GM12878 (cell line): ENCODE measurements around the gene NRG3. TPM values are rescaled to one million over a fixed set of nuclear protein-coding genes. Genes with fewer than 3 reads are reported as not detected.

ENCODE experiments used
- ATAC-seq: fragments of 200-7000 bp; cut with Tn5 transposase; 3 replicates; pipeline ENCODE4 v1.9.1; 2020; ENCODE audit warnings: mild to moderate bottlenecking, moderate library complexity
- BruUV-seq: library from RNA; stranded (reverse); fragments of 400-500 nt; replicated peaks from 2 replicates; lab custom pipeline; 2021; lab: Mats Ljungman, UMichigan
- CTCF ChIA-PET: fragments of 300-600 bp; sonication (Branson Sonifier 250); formaldehyde crosslinking; extraction: SDS; loops from one replicate; lab custom pipeline; 2021; ENCODE audit warnings: inconsistent platforms; lab: Yijun Ruan, JAX
- POLR2A ChIA-PET: fragments of 350-600 bp; formaldehyde crosslinking; extraction: SDS; loops from one replicate; lab custom pipeline; 2021; ENCODE audit warnings: inconsistent platforms; lab: Charles Lee
- RAD21 ChIA-PET: fragments of 300-600 bp; sonication (Branson Sonifier 250); formaldehyde crosslinking; loops from one replicate; lab custom pipeline; 2023; ENCODE audit warnings: antibody characterized with exemption; ENCODE audit not compliant: unreplicated experiment; lab: Charles Lee
- SMC1A ChIA-PET: fragments of 300-600 bp; sonication (Branson Sonifier 250); formaldehyde crosslinking; loops from one replicate; lab custom pipeline; 2023; ENCODE audit not compliant: unreplicated experiment, uncharacterized antibody; lab: Charles Lee
- DNase-seq: peaks from one replicate; pipeline ENCODE4 v3.0.0-alpha.2; 2011; ENCODE audit warnings: low read depth, low spot score
- FAIRE-seq: peaks from 3 replicates; lab custom pipeline; 2011; peaks lifted over from hg19 to GRCh38; lab: Jason Lieb, UNC
- H2AFZ ChIP-seq: 2 replicates; pipeline ENCODE4 v1.6.0; 2011; ENCODE audit warnings: low read depth, low read length, control low read depth; ENCODE audit not compliant: control insufficient read depth
- H3K27ac ChIP-seq: 2 replicates; pipeline ENCODE4 v1.5.1; 2011; ENCODE audit warnings: control low read depth; ENCODE audit not compliant: control insufficient read depth, insufficient read depth
- H3K27me3 ChIP-seq, 2 experiments: replicated peaks in 1 of 2; 2 replicates each; pipeline versions ENCODE4 v1.6.0 to v1.6.1; 2011; ENCODE audit warnings: low read length in 1 of 2; ENCODE audit not compliant: control insufficient read depth in 2 of 2, insufficient read depth in 2 of 2
- H3K36me3 ChIP-seq, 2 experiments: 2 replicates each; pipeline ENCODE4 v1.5.1; 2011; ENCODE audit warnings: low read length in 1 of 2; ENCODE audit not compliant: control insufficient read depth in 2 of 2, insufficient read depth in 2 of 2
- H3K4me1 ChIP-seq: 2 replicates; pipeline ENCODE4 v1.6.1; 2011; ENCODE audit warnings: mild to moderate bottlenecking, low read length, moderate library complexity, mixed read lengths; ENCODE audit not compliant: control insufficient read depth, insufficient read depth
- H3K4me2 ChIP-seq: 2 replicates; pipeline ENCODE4 v1.6.0; 2011; ENCODE audit warnings: control low read depth; ENCODE audit not compliant: control insufficient read depth, insufficient read depth
- H3K4me3 ChIP-seq: fragments of 200-600 bp; sonication (generic); 2 replicates; pipeline ENCODE4 v1.5.1; 2016
- H3K79me2 ChIP-seq: 2 replicates; pipeline ENCODE4 v1.6.0; 2011; ENCODE audit warnings: low read length; ENCODE audit not compliant: control insufficient read depth, insufficient read depth
- H3K9ac ChIP-seq: 2 replicates; pipeline ENCODE4 v1.8.0; 2011; ENCODE audit warnings: low read length, control low read depth, mixed read lengths; ENCODE audit not compliant: control insufficient read depth, insufficient read depth
- H3K9me3 ChIP-seq: replicated peaks from 3 replicates; pipeline ENCODE4 v1.5.1; 2011; ENCODE audit warnings: mild to moderate bottlenecking, low read length; ENCODE audit not compliant: control insufficient read depth, insufficient read depth
- H4K20me1 ChIP-seq: 2 replicates; pipeline ENCODE4 v1.6.0; 2011; ENCODE audit not compliant: control insufficient read depth, insufficient read depth
- BCL11A ChIP-seq: IDR thresholded peaks from 2 replicates; pipeline ENCODE4 v1.6.1; 2011; ENCODE audit warnings: low read depth, low read length
- EED ChIP-seq: sonication (generic); IDR thresholded peaks from 2 replicates; pipeline ENCODE4 v1.6.1; 2016; ENCODE audit warnings: antibody characterized with exemption, low read depth
- ETV6 ChIP-seq, 2 experiments: fragments of 450-650 bp in 1 of 2; IDR thresholded peaks in 1 of 2; conservative IDR thresholded peaks in 1 of 2; 2 replicates each; pipeline ENCODE4 v1.6.1; 2014; ENCODE audit warnings: antibody characterized with exemption in 1 of 2, borderline replicate concordance in 1 of 2, low read depth in 1 of 2, mild to moderate bottlenecking in 1 of 2, moderate library complexity in 1 of 2
- GABPA ChIP-seq: IDR thresholded peaks from 2 replicates; pipeline ENCODE4 v1.6.1; 2014; ENCODE audit warnings: antibody characterized with exemption, low read depth, mild to moderate bottlenecking, inconsistent platforms
- JUND ChIP-seq: IDR thresholded peaks from 2 replicates; pipeline ENCODE4 v1.6.1; 2012; ENCODE audit warnings: low read depth, mild to moderate bottlenecking, low read length, improper control_type of control experiment, moderate library complexity
- KAT2A ChIP-seq: conservative IDR thresholded peaks from 2 replicates; pipeline ENCODE4 v1.6.1; 2011; ENCODE audit warnings: low read depth, low read length; ENCODE audit not compliant: control insufficient read depth
- NFYB ChIP-seq: IDR thresholded peaks from 2 replicates; pipeline ENCODE4 v1.6.1; 2011; ENCODE audit warnings: low read depth, mild to moderate bottlenecking, low read length, improper control_type of control experiment, moderate library complexity; ENCODE audit not compliant: insufficient read depth
- RELA ChIP-seq: fragments of 450-650 bp; IDR thresholded peaks from 2 replicates; pipeline ENCODE4 v1.8.0; 2014; ENCODE audit warnings: borderline replicate concordance; ENCODE audit not compliant: partially characterized antibody
- RUNX3 ChIP-seq: IDR thresholded peaks from 2 replicates; pipeline ENCODE4 v1.6.1; 2012; ENCODE audit warnings: low read length, inconsistent platforms
- YY1 ChIP-seq: IDR thresholded peaks from 2 replicates; pipeline ENCODE4 v1.6.1; 2011; ENCODE audit warnings: low read depth, mild to moderate bottlenecking, low read length
- WGBS: methylation state at CpG from one replicate; pipeline ENCODE4 v1.1.6; 2016; ENCODE audit warnings: low lambda C conversion rate; ENCODE audit not compliant: insufficient replicate concordance, insufficient coverage; ENCODE audit errors: missing lambda C conversion rate; 5-methylcytosine and 5-hydroxymethylcytosine counted together
- in situ Hi-C: fragments of 300-500 bp; cut with MboI; formaldehyde crosslinking; loops from 9 replicates; pipeline ENCODE4 v1.14.3; 2018; ENCODE audit warnings: mixed read lengths
- intact Hi-C: fragments of 100-400 bp; cut with micrococcal nuclease; formaldehyde crosslinking; loops from one replicate; pipeline ENCODE4 v1.14.2; 2022; ENCODE audit not compliant: unreplicated experiment
- polyA plus RNA-seq, 11 experiments: library from polyadenylated mRNA; depleted of rRNA in 4 of 11; unstranded in 6 of 11; stranded (reverse) in 5 of 11; fragments of >200 nt; fragmentation: Nextera tagmentation in 4 of 11; fragmentation: Illumina TruSeq in 1 of 11; extraction: Ambion mirVana in 4 of 11; extraction: Trizol in 1 of 11; gene quantifications; 1 replicate in 1 of 11; 2 replicates in 10 of 11; pipeline versions ENCODE4 v1.2.1 to v1.2.3, GENCODE V29; 2011 to 2016; ENCODE audit warnings: inconsistent platforms in 2 of 11, missing spikeins in 2 of 11, low read depth in 1 of 11
- total RNA-seq, 4 experiments: library from RNA; depleted of rRNA in 3 of 4; stranded (reverse); fragments of >200 nt in 3 of 4; fragmentation: Illumina TruSeq in 1 of 4; extraction: Trizol in 1 of 4; gene quantifications; 2 replicates each; pipeline versions ENCODE4 v1.2.1 to v1.2.3, GENCODE V29; 2013 to 2021
- TF ChIP-seq, protein P1 (sequence below): IDR thresholded peaks from 2 replicates; pipeline ENCODE4 v1.6.1; 2012; ENCODE audit warnings: low read depth, low read length, improper control_type of control experiment
- TF ChIP-seq, protein P2 (sequence below): fragments of 450-650 bp; IDR thresholded peaks from 2 replicates; pipeline ENCODE4 v1.6.1; 2014; ENCODE audit warnings: mild to moderate bottlenecking
- TF ChIP-seq, protein P3 (sequence below): fragments of 450-650 bp; conservative IDR thresholded peaks from 2 replicates; pipeline ENCODE4 v1.6.1; 2017; ENCODE audit warnings: mild to moderate bottlenecking, moderate library complexity
- TF ChIP-seq, protein P4 (sequence below): IDR thresholded peaks from 2 replicates; pipeline ENCODE4 v1.6.1; 2012; ENCODE audit warnings: mild to moderate bottlenecking, low read depth, low read length

Gene NRG3
- total and polyA plus RNA-seq, 10 of the 15 experiments (the other 5 are each of a cell fraction or from before 2014, with no cell fraction given): 0.03 to 0.41 (median 0.17) TPM; not detected in 3

DNA sequence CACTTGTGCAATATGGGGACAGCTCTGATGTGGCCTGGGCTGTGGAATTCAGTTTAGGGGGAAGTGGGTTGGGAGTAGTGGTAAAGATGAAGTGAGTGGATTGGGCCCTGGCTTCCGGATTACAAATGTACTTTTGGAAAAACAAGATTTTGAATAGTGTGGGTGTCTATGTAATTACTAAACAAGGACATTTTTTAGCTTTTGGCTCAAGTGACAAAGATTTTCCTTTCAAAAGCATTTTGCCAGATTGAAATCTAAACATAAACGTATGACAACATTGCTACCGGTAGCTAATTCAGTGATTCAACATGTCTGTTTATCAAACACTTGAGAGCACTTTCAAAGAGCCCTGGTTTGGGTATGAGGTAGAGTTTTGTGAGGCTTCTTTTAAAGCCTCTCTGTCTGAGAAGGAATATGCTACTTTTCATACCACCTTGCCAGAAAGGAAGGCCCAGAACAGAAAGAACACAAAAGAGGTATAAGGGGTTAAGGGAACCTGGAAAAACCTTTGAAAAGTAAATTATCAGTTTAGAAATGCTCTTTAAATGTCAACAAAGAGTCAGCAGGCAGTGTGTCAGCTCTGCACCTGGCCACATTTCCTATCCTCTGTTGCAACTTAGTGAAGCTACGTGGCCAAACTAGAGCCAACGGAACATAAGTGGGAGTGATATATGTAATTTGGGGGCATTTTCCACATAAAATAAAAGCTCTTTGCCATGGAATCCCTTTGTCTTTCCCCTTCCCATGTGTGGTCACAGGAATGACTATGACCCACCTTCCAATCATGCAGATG is 516.1 kb downstream of the NRG3 start:
- no peaks in the 10 kb centered on the region for H3K36me3 ChIP-seq
- in situ Hi-C loops: no loop called here
- no peak for FAIRE-seq
- no peak overlapping the region for H3K4me2 ChIP-seq
- ChIA-PET RAD21 (no interaction called here), SMC1A (interaction anchor here (0.7 kb wide), 1 partner anchor 10 kb away, joined by 3 read pairs; no protein-coding TSS in a partner anchor), CTCF (no interaction called here), POLR2A (no interaction called here)
- intact Hi-C loops: no loop called here
- no peak overlapping the region for H3K4me3 ChIP-seq
- no TSS peak for BruUV-seq
- H3K79me2 ChIP-seq: no peaks in the 10 kb centered on the region
- H3K9me3 ChIP-seq: no peaks in the 10 kb centered on the region
- no peak overlapping the region for H2AFZ ChIP-seq
- H4K20me1 ChIP-seq: no peaks in the 10 kb centered on the region
- H3K4me1 ChIP-seq: no peaks in the 10 kb centered on the region
- no peak for ATAC-seq
- no peak for DNase-seq
- 23% methylated on average over 5 of the region's 5 CpGs for WGBS
- no peaks in the 10 kb centered on the region for H3K27me3 ChIP-seq
- no peak overlapping the region for H3K27ac ChIP-seq
- no peak overlapping the region for H3K9ac ChIP-seq
- no peak for TF ChIP-seq RELA
- TF ChIP-seq, protein P1, sequence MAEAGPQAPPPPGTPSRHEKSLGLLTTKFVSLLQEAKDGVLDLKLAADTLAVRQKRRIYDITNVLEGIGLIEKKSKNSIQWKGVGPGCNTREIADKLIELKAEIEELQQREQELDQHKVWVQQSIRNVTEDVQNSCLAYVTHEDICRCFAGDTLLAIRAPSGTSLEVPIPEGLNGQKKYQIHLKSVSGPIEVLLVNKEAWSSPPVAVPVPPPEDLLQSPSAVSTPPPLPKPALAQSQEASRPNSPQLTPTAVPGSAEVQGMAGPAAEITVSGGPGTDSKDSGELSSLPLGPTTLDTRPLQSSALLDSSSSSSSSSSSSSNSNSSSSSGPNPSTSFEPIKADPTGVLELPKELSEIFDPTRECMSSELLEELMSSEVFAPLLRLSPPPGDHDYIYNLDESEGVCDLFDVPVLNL: no peak
- no peak for TF ChIP-seq BCL11A
- TF ChIP-seq RUNX3: no peak
- TF ChIP-seq, protein P2, sequence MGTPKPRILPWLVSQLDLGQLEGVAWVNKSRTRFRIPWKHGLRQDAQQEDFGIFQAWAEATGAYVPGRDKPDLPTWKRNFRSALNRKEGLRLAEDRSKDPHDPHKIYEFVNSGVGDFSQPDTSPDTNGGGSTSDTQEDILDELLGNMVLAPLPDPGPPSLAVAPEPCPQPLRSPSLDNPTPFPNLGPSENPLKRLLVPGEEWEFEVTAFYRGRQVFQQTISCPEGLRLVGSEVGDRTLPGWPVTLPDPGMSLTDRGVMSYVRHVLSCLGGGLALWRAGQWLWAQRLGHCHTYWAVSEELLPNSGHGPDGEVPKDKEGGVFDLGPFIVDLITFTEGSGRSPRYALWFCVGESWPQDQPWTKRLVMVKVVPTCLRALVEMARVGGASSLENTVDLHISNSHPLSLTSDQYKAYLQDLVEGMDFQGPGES: no peak
- no peak for TF ChIP-seq EED
- no peak for TF ChIP-seq ETV6 (conservative IDR thresholded peaks at IDR 0.05 in 1 of 2, IDR thresholded peaks at IDR 0.05 in 1 of 2; ENCODE audit: borderline replicate concordance in 1 of 2, low read depth in 1 of 2)
- TF ChIP-seq YY1: no peak
- TF ChIP-seq JUND: no peak
- TF ChIP-seq, protein P3, sequence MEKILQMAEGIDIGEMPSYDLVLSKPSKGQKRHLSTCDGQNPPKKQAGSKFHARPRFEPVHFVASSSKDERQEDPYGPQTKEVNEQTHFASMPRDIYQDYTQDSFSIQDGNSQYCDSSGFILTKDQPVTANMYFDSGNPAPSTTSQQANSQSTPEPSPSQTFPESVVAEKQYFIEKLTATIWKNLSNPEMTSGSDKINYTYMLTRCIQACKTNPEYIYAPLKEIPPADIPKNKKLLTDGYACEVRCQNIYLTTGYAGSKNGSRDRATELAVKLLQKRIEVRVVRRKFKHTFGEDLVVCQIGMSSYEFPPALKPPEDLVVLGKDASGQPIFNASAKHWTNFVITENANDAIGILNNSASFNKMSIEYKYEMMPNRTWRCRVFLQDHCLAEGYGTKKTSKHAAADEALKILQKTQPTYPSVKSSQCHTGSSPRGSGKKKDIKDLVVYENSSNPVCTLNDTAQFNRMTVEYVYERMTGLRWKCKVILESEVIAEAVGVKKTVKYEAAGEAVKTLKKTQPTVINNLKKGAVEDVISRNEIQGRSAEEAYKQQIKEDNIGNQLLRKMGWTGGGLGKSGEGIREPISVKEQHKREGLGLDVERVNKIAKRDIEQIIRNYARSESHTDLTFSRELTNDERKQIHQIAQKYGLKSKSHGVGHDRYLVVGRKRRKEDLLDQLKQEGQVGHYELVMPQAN: no peak
- TF ChIP-seq, protein P4, sequence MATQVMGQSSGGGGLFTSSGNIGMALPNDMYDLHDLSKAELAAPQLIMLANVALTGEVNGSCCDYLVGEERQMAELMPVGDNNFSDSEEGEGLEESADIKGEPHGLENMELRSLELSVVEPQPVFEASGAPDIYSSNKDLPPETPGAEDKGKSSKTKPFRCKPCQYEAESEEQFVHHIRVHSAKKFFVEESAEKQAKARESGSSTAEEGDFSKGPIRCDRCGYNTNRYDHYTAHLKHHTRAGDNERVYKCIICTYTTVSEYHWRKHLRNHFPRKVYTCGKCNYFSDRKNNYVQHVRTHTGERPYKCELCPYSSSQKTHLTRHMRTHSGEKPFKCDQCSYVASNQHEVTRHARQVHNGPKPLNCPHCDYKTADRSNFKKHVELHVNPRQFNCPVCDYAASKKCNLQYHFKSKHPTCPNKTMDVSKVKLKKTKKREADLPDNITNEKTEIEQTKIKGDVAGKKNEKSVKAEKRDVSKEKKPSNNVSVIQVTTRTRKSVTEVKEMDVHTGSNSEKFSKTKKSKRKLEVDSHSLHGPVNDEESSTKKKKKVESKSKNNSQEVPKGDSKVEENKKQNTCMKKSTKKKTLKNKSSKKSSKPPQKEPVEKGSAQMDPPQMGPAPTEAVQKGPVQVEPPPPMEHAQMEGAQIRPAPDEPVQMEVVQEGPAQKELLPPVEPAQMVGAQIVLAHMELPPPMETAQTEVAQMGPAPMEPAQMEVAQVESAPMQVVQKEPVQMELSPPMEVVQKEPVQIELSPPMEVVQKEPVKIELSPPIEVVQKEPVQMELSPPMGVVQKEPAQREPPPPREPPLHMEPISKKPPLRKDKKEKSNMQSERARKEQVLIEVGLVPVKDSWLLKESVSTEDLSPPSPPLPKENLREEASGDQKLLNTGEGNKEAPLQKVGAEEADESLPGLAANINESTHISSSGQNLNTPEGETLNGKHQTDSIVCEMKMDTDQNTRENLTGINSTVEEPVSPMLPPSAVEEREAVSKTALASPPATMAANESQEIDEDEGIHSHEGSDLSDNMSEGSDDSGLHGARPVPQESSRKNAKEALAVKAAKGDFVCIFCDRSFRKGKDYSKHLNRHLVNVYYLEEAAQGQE: no peak
- TF ChIP-seq KAT2A: no peak
- no peak for TF ChIP-seq GABPA
- no peak for TF ChIP-seq NFYB
